Psoas muscle (tissue), 8 donors: ENCODE results near the gene ZNF512. TPM values are rescaled to one million over a fixed set of nuclear protein-coding genes. Genes with fewer than 3 reads are reported as not detected.
"Not testable (repeated sequence)": the region's sequence is repeated elsewhere in the genome, so short reads cannot be mapped to it uniquely, and the experiment has no call there.

ENCODE experiments used
- ATAC-seq, 4 donors: fragments of 200-7000 bp; cut with Tn5 transposase; one replicate each; pipeline ENCODE4 v1.9.1; 2020; ENCODE audit warnings: moderate library complexity in 3 of 4, mild to moderate bottlenecking in 2 of 4
- DNase-seq, 2 donors: peaks; one replicate each; pipeline ENCODE4 v3.0.0-alpha.2; 2020
- H3K27ac ChIP-seq: fragments of 200-600 bp; one replicate; pipeline ENCODE4 v1.8.0; 2022
- H3K27me3 ChIP-seq, 3 donors: fragments of 200-600 bp in 1 of 3; one replicate each; pipeline versions ENCODE4 v1.6.1 to v1.8.0; 2013 to 2022; ENCODE audit warnings: low read length in 2 of 3, mild to moderate bottlenecking in 2 of 3, moderate library complexity in 1 of 3; ENCODE audit not compliant: insufficient read depth in 3 of 3
- H3K36me3 ChIP-seq, 2 donors: fragments of 200-600 bp in 1 of 2; one replicate each; pipeline versions ENCODE4 v1.6.1 to v1.8.0; 2013 to 2022; ENCODE audit warnings: low read depth in 1 of 2, mild to moderate bottlenecking in 1 of 2, moderate library complexity in 1 of 2; ENCODE audit not compliant: insufficient read depth in 1 of 2
- H3K4me1 ChIP-seq: fragments of 200-600 bp; one replicate; pipeline ENCODE4 v1.8.0; 2022
- H3K4me3 ChIP-seq: fragments of 200-600 bp; one replicate; pipeline ENCODE4 v1.8.0; 2022; ENCODE audit warnings: mild to moderate bottlenecking
- H3K9me3 ChIP-seq: fragments of 200-600 bp; one replicate; pipeline ENCODE4 v1.8.0; 2022
- CTCF ChIP-seq: fragments of 200-600 bp; IDR thresholded peaks from one replicate; pipeline ENCODE4 v1.8.0; 2022; ENCODE audit warnings: antibody characterized with exemption
- WGBS, 3 donors: extraction: QIAGEN DNeasy Blood & Tissue Kit; methylation state at CpG; one replicate each; pipeline versions ENCODE4 v1.1.6 to v1.1.7; 2013; 5-methylcytosine and 5-hydroxymethylcytosine counted together
- intact Hi-C, 2 donors: fragments of 100-400 bp; cut with DNase I; formaldehyde crosslinking; loops; one replicate each; pipeline versions ENCODE4 v1.11.0 to v1.14.2; 2022
- polyA plus RNA-seq, 3 donors: library from polyadenylated mRNA; stranded (reverse); fragments of 200-250 nt; gene quantifications; one replicate each; pipeline ENCODE4 v1.2.3, GENCODE V29; 2013
- total RNA-seq, 4 donors: library from RNA; stranded (reverse); fragmentation: NEBNext Ultra II Directional in 2 of 4; extraction: Animal tissue kit (Norgen Biotek cat#: 25700) in 2 of 4; gene quantifications; one replicate each; pipeline versions ENCODE4 v1.2.1 to v1.2.4, GENCODE V29; 2021 to 2023
- donor health status: healthy with polysubstance abuse.
- donor health status: DM: no; HTN: no; CAD: no; lungs with moderate emphysema.
- donor health status: Bipolar disorder and iron deficiency.
- donor health status: healthy.
- donor health status: DM: yes; HTN: yes; CAD: no.
- donor health status: DM: no; HTN: no; CAD: no.
- donor health status: DM: no; HTN: no; CAD: no.
- donor health status: DM: yes; HTN: yes; CAD: no.

The ZNF512 gene
- total and polyA plus RNA-seq, 7 donors, result 5.1 to 17.0 (median 9.4) TPM

- WGBS, 3 donors, result 98 to 100% (median 99%) methylated on average over 2 of the region's 2 CpGs
- Histone ChIP-seq H3K36me3 (peaks cover 4 to 64% of the 10 kb centered on the region in 2 donors), H3K9me3 (no peaks in the 10 kb centered on the region), H3K27ac (no peak overlapping the region), H3K4me1 (no peaks in the 10 kb centered on the region), H3K4me3 (no peak overlapping the region), H3K27me3 (no peaks in the 10 kb centered on the region)
- DNase-seq (no peak), ATAC-seq (no peak)
- TF ChIP-seq CTCF, result no peak
- intact Hi-C loops, result no loop called here
Observed at GRCh38 chr2:27613985-27614384, 31.1 kb downstream of the ZNF512 start.

- Histone ChIP-seq H3K4me1 (no peaks in the 10 kb centered on the region), H3K4me3 (no peak overlapping the region), H3K36me3 (peaks cover 4 to 67% of the 10 kb centered on the region in 2 donors), H3K27ac (no peak overlapping the region), H3K9me3 (no peaks in the 10 kb centered on the region), H3K27me3 (no peaks in the 10 kb centered on the region)
- TF ChIP-seq CTCF, result no peak
- intact Hi-C loops, result no loop called here
- DNase-seq (no peak), ATAC-seq (no peak)
- WGBS, 3 donors, result 97 to 98% (median 98%) methylated on average over 3 of the region's 3 CpGs
Observed at GRCh38 chr2:27615316-27615715, 32.5 kb downstream of the ZNF512 start.

GRCh38 chr2:27621524-27621923 is 38.7 kb downstream of the ZNF512 start:
- H3K4me3 ChIP-seq, result no peak overlapping the region
- no peaks in the 10 kb centered on the region for H3K9me3 ChIP-seq
- no peak for TF ChIP-seq CTCF
- 69 to 81% (median 78%) methylated on average over 1 of the region's 1 CpG for WGBS, 3 donors
- DNase-seq (no peak), ATAC-seq (no peak)
- H3K4me1 ChIP-seq, result peaks cover 3% of the 10 kb centered on the region
- H3K36me3 ChIP-seq, result peaks cover 3 to 77% of the 10 kb centered on the region in 2 donors
- H3K27me3 ChIP-seq, result no peaks in the 10 kb centered on the region
- intact Hi-C loops, result loop anchor here in 1 of 2 donors (10.0 kb wide), 1 partner anchor 127 kb away; the partner anchor contains the start of genes FNDC4 and GCKR
- no peak overlapping the region for H3K27ac ChIP-seq

GRCh38 chr2:27622921-27623384 is 40.1 kb downstream of the ZNF512 start:
- Histone ChIP-seq H3K4me1 (peaks cover 3% of the 10 kb centered on the region), H3K4me3 (no peak overlapping the region), H3K27me3 (no peaks in the 10 kb centered on the region), H3K36me3 (peaks cover 3 to 62% of the 10 kb centered on the region in 2 donors), H3K27ac (no peak overlapping the region), H3K9me3 (no peaks in the 10 kb centered on the region)
- ATAC-seq (no peak), DNase-seq (no peak)
- TF ChIP-seq CTCF, result no peak
- WGBS, 3 donors, result 84 to 91% (median 90%) methylated on average over 3 of the region's 3 CpGs
- intact Hi-C loops, result loop anchor here in 1 of 2 donors (10.0 kb wide), 1 partner anchor 128 kb away; the partner anchor contains the start of genes FNDC4 and GCKR

- Histone ChIP-seq H3K36me3 (peaks cover 3 to 45% of the 10 kb centered on the region in 2 donors), H3K27me3 (no peaks in the 10 kb centered on the region), H3K27ac (no peak overlapping the region), H3K9me3 (no peaks in the 10 kb centered on the region), H3K4me1 (peaks cover 7% of the 10 kb centered on the region), H3K4me3 (no peak overlapping the region)
- ATAC-seq (no peak), DNase-seq (no peak)
- intact Hi-C loops, result loop anchor here (5.0 to 10.0 kb wide), 3 partner anchors 37 to 133 kb away; partner anchors contain the start of genes FNDC4 (in 1 of the 2), GCKR (in 1 of the 2), SLC4A1AP (in 1 of the 2) and SUPT7L (in 1 of the 2)
- TF ChIP-seq CTCF, result no peak
Observed at GRCh38 chr2:27624943-27625342, 42.1 kb downstream of the ZNF512 start.

- peaks cover 5 to 46% of the 10 kb centered on the region in 2 donors for H3K36me3 ChIP-seq
- intact Hi-C loops, result loop anchor here (5.0 to 10.0 kb wide), 3 partner anchors 36 to 134 kb away; partner anchors contain the start of genes FNDC4 (in 1 of the 2), GCKR (in 1 of the 2), SLC4A1AP (in 1 of the 2) and SUPT7L (in 1 of the 2)
- not testable (repeated sequence) for H3K9me3 ChIP-seq, DNase-seq, H3K4me3 ChIP-seq, H3K27me3 ChIP-seq, H3K4me1 ChIP-seq, H3K27ac ChIP-seq, ATAC-seq
- 85 to 89% (median 89%) methylated on average over 1 of the region's 1 CpG for WGBS, 3 donors
Observed at GRCh38 chr2:27626323-27626722, 43.5 kb downstream of the ZNF512 start.

- H3K36me3 ChIP-seq, result peaks cover 2 to 46% of the 10 kb centered on the region in 2 donors
- H3K4me1 ChIP-seq, H3K27ac ChIP-seq, H3K4me3 ChIP-seq, H3K9me3 ChIP-seq, DNase-seq, H3K27me3 ChIP-seq, ATAC-seq: not testable (repeated sequence)
- intact Hi-C loops, result loop anchor here (5.0 to 10.0 kb wide), 3 partner anchors 35 to 135 kb away; partner anchors contain the start of genes FNDC4 (in 1 of the 2), GCKR (in 1 of the 2), SLC4A1AP (in 1 of the 2) and SUPT7L (in 1 of the 2)
- WGBS, 3 donors, result 50 to 68% (median 57%) methylated on average over 3 of the region's 3 CpGs
Observed at GRCh38 chr2:27626921-27627320, 44.1 kb downstream of the ZNF512 start.
